Activated effector memory CD4-positive, alpha-beta T cell treated with anti-CD3 and anti-CD28 coated beads, Interleukin-2, amount 50 U/mL, for 16 hours (primary cell): ENCODE measurements around the gene FGF9.

Experiments used
- DNase-seq: peaks from one replicate; pipeline ENCODE4 v3.0.0-alpha.2; 2020

Gene FGF9

DNA sequence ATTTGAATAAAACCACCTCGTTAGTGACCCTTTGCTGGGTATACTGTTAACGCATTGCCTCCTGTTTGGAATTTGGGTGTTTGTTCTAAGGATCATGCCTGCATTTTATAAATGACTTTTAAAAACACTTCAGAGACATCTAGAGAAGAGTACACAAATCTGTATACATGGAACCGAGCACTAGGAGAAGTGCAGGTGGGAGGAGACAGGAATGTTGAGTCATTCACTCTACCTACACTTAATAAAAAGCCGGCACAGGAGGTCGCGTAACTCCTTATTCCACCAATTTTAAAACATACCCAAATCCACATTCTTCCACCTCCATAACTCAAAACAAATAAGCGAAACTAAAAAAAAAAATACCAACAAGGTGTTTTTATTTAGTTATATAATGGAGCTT, 48.6 kb downstream of the FGF9 start:
- no peak for DNase-seq

DNA sequence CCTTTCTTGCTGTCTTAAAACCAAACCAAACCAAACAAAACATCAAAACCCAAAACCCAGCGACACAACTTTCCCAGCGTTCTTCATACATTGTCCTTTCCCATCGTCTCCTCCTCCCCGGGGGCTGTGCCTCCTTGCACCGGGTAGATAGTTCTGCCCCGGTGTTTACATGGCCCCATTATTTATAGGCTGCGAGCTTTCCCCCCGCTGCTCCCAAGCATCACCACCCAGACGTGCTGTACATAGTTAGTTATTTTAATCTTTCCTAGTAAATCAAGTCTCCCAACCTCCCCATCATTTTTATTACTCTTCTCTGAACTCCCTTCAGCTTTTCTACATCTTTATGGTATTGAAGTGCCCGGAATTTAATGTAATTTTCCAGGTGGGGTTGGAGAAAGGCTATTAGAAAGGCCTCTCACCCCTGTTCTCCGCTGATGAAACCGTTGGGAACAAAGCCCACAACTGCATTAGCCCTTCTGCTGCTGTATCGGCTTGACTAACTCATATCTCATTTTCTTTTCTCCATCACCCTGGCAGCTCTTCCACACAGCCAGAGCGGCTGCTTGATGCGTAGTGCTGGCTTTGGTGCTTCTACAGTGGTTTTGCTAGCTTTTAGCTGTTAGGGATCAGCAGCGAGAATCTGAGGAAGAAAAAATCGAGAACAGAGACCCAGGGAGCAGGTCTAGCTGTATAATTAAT, 53.1 kb downstream of the FGF9 start:
- no peak for DNase-seq

DNA sequence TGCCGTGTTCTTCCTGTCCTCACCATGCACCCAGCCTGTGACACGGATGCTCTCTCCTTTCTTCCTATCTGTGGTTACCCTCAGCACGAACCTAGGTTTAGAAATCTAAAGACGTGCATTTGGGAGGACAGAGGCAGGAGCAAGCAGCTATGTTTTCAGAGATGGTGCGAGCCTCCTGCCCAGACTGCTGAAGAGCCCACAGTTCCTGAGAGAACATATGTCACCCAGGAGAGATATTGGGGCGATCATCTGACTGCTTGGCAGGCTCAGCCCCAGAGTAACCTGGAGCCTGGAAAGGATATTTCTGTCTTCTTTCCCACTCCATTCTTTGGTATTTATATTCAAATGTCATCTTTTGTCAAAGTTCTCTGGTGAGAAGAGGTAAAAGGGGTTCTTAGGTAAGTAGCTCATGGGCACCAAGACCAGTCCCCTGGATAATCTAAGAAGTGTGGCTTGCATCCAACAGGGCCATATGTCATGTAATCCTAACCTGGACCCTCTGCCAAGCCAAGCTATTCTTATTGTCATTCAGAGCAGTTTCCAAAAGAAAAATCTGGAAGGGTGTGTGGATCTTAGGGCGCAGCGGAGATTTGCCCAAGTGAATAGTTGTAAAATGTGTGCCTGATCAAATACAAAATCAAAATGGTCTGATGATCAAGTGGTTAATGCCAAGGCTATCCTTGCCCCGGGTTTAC, 59.5 kb downstream of the FGF9 start:
- DNase-seq = no peak

DNA sequence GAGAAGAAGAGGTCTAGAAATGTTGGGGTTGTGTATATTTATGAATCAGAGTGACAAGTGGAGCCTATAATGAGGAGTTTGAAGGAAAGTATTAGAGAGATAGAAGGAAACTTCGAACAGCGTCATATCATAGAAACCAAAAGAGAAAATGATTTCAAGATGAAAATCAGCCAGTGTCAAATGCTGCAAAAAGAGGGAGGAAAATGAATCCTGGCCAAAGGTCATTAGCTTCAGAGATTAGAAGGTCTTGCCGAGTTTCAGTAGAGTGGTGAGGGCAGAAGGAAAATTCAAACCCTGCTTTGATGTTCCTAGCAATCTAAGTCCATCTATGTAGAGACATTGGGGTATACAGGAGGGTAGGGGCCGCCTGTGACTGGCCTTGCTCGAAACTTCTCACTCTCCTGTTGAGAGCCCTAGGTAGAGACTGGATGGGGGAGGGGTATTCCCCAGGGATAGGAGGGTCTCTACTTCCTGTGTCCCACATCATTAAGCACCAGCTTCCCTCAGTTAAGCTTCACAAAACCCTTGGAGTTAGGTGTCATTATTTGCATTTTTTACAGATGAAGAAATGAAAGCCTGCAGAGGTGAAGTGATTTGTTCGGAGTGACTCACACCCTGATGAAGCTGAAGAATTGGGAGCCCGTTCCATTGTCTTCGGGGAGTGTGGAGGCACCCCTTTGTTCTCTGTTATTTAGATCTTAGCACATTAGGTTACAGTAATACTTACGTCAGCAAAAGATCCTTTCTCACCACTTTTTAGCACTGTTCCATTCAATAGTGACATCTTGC, 62.8 kb downstream of the FGF9 start:
- no peak for DNase-seq

DNA sequence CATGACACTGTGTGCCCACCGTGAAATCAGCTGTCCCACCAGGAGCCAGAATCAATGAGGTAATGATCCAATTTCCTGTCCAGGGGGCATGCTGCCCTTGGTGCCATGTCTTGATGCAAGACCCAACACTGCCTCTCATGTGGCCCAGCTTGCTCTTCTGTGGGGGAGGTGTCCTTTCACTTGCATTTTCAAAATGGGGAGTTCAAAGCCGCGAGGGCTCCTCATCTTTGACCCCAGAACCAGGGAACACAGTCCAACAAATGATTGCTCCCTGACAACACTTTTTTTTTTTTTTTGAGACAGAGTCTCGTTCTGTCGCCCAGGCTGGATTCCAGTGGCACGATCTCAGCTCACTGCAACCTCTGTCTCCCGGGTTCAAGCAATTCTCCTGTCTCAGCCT, 64.1 kb downstream of the FGF9 start:
- no peak for DNase-seq

DNA sequence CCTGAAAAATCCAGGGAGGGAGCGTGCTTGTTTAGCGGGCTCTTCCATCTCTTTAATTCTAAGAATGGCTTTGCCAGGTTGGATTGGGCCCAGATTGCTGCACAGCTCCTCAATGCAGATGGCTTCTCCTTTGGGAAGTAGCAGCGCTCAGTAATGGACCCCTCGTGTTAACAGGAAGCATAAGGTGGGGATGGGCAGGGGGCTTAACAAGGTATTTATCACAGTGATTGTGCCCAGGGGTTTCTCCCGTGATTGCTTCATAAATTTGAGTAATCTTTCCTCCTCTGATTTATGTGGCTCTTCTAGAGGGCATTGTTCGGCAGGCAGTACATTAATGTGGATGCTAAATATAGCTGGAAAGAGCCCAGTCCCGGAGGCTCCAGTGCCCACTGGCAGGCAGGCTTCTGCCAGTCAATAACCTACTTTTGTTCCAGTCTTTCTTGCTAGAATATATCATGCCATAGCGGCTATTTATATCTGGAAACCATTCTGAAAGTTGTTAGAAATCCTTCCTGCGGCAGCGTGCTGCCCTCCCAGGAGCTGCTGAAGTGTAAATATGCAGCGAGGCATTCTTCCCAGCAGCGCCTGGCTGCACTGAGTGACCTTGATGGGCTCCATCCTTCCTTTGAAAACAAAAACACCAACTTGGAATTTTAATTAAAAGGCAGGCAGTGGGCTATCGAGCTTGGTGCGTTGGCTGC, 65.0 kb downstream of the FGF9 start:
- no peak for DNase-seq

DNA sequence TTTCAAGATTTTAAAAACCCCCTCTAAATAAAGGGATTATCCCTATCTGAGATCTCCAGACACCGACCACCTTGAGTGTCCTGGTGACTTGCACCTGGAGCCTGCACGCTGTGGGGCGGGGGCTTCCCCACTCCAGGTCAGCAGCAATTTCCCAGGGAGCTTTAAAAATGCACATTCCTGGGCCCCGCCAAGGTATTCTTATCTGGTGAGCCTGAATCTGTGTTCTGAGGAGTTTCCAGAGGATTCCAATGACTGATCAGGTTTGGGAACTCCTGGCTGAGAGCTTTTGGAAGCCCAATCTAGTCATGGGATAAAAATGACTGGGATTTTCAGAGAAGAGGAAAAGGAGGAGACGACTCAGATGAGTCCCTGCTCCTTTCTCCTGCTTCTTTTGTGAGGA, 66.1 kb downstream of the FGF9 start:
- DNase-seq = no peak

DNA sequence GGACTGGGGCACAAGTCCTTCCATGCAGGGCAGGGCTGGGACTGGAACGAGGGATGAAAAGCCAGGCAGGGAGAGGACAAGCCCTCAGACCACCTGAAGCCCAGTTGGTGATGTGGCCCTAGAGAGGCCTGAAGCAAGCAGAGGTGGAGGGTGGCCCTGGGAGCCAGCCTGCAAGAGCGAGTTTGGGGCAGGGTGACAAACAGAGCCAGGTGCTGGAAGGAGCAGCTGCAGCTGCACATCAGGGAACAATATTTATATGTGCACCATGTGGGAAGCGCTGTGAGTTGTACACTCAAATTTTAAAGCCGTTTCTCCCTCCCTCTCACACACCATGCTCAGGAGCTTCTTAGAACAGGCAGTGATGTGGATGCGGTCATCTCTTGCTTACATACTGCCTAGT, 67.8 kb downstream of the FGF9 start:
- DNase-seq = no peak

DNA sequence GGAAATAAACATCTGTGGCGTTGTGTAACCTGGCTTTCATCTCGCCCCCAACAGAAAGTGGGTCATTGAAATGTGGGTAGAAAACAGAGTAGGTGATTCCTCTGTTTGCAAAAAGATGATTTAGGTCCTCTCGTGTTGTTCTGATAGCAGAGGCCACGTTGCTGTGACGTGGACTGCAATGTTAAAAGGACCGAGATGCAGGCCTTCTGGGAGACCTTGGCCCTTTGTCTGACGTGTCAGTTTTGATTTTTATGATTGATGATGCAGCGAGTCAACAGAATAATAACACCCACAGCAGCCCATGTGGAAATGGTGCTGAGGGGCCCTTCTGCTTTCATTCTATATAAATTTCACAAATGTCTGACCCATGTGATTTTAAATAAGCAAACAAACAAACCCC, 68.9 kb downstream of the FGF9 start:
- DNase-seq = no peak

DNA sequence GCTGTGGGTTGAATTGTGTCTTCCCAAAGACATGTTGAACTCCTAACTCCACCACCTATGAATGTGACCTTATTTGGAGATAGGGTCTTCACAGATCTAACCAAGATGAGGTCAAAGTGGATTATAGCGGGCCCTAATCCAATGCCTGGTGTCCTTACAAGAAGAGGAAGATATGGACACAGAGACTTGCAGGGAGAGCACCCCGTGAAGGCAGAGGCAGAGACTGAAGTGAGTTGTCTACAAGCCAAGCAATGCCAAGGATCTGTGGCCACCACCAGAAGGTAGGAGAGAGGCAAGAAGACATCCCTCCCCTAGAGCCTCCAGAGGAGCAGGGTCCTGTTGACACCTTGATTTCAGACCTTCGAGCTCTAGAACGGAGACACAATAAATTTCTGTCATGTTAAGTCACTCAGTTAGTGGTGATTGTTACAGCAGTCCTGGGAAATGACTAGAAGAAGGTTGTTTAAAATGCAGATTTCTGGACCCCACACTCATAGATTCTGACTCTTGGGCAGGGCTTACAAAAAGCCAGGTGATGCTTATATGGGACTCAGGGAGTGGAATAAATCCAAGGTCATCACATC, 70.6 kb downstream of the FGF9 start:
- no peak for DNase-seq

DNA sequence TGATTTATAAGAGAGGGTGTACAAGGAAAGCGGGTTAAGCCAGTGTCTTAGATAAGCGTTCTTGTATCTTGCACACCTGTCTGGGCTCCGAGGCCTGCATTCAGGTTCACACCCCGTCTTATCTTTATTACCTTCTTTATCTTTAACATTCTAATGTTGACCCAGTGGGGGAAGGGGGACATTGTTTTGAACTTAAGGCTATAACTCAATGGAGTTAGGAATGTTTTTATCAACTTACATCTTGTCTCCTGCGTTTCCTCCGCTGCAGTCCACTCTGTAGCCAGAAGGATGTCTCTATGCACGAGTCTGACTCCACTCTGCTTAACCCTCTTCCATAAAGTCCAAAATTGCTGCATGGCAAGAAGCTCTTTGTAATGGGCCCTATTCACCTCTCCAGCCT, 71.2 kb downstream of the FGF9 start:
- DNase-seq = no peak

DNA sequence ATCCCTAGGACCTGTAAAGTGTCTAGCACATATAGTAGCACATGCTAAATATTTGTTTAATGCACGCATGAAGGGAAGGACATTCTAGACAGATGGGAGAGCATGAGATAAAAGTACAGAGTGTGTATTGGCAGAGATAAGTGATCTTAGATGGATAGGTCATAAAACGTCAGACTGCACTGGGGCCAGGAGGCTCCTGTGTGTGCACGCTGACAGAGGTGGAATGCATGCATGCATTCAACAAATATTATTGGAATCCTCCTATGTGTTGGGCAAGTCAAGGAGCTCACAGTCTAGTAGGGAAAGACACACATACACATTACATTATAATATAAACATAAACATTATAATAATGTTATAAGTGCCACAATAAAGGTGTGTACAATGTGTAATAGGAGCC, 73.3 kb downstream of the FGF9 start:
- no peak for DNase-seq

DNA sequence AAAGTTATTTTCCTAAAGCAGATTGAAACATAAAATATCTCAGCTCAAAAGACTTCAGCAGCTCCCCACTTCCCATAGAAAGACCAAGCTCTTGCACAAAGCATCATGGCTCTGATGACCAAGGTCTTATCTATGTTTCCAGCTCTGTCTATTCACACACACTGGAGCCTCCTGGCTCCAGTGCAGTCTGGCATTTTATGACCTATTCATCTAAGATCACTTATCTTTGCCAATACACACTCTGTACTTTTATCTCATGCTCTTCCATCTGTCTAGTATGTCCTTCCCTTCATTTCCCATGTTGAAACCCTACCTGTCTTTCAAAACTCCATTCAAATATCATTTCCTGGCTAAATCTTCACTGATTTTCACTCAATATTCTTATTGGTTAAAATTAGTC, 74.4 kb downstream of the FGF9 start:
- DNase-seq = no peak

DNA sequence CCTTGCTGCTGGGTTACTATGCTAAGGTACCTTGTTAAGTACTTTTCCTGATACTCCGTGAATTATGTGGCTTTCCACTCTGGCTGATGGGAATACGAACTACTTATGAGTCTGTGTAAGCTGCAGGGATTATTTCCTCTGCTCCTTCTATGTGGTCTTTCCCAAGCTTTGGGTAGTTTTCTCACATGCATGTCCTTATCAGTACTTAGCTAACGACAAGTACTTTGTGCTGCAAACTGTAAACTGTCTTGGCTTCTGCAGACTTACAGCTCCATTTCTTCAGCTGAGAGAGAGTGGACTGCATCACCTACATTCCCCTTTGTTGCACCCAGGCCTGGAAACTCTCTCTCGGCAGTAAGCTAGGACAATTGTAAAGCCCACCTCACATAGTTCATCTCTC, 76.6 kb downstream of the FGF9 start:
- no peak for DNase-seq

DNA sequence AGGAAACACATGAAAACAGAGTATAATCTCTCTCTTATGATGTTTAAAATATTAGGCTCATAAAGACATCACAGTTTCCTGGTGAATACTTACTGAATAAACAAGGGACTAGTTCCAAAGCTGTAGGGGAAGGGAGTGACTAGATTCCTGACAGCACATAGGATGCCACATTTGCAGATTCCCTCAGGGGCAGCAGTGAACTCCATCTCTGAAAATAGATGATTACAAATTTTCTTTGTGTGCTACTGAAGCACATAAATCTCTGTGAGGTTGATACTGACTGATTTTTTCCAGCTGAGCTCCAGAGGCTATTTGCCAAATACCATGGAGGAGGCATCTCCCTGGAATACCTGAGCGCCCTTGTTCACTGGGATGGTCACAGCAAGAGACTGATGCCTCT, 77.3 kb downstream of the FGF9 start:
- DNase-seq = no peak

DNA sequence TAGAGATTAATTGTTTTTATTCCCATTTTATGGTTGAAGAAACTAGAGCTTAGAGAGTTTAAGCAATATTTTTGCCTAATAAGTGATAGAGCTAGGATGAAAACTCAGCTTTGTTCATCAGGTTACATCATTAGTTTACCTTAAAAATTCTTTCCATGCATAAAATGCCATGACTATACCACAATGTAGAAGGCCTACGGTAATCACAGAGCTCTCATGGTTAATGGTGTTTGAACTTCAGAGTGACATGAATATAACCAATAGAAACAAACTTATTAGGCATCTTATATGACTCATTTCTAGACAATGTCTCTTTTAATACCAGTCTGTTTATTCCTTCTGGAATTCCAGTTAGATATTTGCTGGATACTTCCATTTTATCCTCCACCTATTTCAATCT, 78.5 kb downstream of the FGF9 start:
- DNase-seq = no peak

DNA sequence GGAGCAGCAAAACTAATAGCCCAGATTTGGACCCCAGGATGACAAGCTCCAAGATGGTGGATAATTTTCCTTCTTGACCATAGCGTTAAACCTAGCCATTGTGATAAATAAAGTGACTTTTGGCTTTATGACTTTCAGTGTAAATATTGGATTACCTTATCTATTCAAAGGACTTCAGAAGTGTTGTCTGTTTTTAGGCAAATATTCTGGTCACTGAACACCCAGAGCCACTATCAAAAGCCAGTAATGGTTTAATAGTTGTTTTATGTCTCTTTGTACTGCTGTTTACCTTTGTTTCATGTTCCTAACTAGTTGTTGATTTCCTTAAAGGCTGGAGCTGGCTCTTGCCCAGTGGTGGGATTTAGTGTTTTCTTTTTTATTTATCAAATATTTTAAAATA, 81.6 kb downstream of the FGF9 start:
- DNase-seq = no peak

DNA sequence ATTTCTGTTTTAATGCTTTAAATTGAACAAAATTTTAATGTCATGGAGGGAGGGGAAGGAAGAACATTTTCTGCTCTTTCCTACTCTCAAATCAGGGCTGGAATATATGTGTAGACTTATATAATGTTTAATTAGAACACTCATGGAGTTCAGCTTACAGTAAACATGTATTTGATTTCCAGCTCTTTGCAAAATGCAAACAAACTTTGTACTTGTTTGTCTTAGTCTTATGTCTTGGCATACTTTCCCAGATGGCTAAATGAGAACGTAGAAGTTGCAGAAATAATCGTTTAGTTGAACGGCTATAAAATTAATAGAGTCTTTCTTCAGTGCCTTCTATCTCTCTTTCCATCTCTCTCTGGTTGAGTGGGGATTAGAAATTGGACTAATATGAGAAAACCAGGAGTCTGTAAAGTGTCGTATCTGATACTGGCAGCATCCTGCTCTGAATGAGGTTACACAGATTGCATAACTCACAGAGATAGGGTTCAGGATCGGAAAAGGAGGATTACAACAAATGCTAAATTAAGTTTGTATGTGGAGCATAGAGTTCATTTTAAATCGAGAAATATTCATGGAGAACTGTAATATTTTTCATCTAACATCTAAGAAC, 82.3 kb downstream of the FGF9 start:
- no peak for DNase-seq
